GM12865 (cell line): Measurements from ENCODE around the gene LPAR3.

Experiments
- DNase-seq: peaks from one replicate; pipeline ENCODE4 v3.0.0; 2010; ENCODE audit warnings: low read depth
- H3K4me3 ChIP-seq: 2 replicates; pipeline ENCODE4 v1.5.1; 2011; ENCODE audit warnings: mild to moderate bottlenecking, low read depth, low read length, control low read depth
- TF ChIP-seq, protein P1 (sequence below): IDR thresholded peaks from 2 replicates; pipeline ENCODE4 v1.5.1; 2011; ENCODE audit warnings: low read length, control low read depth, low read depth, inconsistent platforms; ENCODE audit not compliant: insufficient read depth; ENCODE audit errors: missing control alignments

Gene LPAR3

DNA sequence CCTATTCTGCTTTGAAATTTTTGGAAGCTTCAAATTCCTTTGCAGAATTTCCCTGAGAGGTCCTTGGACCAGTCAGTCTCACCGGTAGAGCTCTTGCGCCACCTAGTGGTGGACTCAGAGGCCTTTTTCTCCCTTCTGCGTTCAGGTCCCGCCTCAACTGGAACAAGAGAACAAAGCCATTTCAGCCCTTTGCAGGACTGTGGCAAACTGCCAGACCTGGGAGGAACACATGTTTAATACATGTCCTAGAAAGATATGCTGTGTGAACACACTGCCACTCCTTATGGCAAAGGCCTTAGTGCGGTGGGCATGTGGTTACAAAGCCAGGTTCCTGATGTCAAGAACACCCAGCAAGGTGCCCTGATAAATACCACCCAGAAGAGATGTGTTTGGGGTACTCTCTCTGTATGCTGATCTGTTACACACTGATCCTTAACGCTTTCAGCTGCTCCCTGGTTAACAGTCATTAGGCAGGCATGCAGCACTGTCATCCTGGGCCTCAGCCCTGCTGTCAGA, 120.5 kb downstream of the LPAR3 start:
- H3K4me3 ChIP-seq = no peak overlapping the region
- TF ChIP-seq, protein P1, sequence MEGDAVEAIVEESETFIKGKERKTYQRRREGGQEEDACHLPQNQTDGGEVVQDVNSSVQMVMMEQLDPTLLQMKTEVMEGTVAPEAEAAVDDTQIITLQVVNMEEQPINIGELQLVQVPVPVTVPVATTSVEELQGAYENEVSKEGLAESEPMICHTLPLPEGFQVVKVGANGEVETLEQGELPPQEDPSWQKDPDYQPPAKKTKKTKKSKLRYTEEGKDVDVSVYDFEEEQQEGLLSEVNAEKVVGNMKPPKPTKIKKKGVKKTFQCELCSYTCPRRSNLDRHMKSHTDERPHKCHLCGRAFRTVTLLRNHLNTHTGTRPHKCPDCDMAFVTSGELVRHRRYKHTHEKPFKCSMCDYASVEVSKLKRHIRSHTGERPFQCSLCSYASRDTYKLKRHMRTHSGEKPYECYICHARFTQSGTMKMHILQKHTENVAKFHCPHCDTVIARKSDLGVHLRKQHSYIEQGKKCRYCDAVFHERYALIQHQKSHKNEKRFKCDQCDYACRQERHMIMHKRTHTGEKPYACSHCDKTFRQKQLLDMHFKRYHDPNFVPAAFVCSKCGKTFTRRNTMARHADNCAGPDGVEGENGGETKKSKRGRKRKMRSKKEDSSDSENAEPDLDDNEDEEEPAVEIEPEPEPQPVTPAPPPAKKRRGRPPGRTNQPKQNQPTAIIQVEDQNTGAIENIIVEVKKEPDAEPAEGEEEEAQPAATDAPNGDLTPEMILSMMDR = peak; percentile 87
- peak; percentile 79 for DNase-seq

DNA sequence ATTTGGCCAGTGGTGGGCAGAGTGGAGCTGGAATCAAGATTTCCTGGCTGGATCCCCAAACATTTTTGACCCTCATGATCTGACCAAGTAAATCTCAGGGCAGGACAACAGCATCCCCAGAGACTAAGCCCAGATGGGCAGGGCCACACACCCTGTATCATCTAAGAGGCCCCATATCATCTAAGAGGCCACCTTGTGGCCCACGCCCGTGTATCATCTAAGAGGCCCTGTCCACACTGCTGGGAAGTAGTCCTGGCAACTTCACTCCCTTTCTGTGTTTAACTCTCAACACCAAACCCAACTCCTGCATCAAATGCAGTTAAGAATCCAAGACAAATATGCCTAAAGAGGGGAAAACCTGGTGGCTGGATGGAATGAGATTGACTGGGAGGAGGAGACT, 121.1 kb downstream of the LPAR3 start:
- TF ChIP-seq, protein P1 = no peak
- no peak for DNase-seq
- H3K4me3 ChIP-seq = no peak overlapping the region

DNA sequence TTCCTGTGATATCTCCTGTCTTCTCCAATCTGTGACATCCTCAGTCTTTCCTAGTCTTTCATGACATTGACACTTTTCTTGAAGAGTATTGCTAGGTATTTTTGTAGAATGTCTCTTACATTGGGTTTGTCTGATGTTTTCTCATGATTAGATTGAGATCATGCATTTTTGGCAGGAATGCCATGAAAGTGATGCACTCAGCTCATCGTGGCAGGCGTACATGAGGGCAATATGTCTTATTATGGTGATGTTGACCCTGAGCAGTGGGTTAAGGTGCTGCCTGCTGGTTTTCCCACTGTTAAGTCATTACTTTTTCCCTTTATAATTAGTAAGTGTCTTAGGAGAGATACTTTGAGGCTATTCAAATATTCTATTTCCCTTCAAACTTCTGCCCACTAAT, 122.5 kb downstream of the LPAR3 start:
- TF ChIP-seq, protein P1 = no peak
- DNase-seq = no peak
- H3K4me3 ChIP-seq = no peak overlapping the region

DNA sequence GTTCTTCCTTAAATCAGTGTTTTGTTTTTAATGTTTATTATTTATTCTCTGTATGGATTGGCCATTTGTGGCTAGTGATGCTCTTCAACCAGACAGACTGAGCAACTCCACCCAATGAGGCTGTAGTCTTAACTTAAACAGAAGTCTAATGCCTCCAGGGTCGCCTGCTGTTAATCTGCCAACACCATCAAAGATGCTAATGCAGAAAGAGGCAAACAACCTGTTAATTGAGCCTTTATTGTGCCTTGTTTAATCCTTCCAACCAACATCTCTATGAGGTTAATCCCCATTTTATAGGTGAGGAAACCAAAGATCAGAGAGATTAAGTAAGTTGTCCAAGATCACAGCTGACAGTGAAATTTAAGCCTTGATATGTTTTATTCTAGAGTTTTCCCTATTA, 123.4 kb downstream of the LPAR3 start:
- no peak for DNase-seq
- TF ChIP-seq, protein P1 = no peak
- no peak overlapping the region for H3K4me3 ChIP-seq

DNA sequence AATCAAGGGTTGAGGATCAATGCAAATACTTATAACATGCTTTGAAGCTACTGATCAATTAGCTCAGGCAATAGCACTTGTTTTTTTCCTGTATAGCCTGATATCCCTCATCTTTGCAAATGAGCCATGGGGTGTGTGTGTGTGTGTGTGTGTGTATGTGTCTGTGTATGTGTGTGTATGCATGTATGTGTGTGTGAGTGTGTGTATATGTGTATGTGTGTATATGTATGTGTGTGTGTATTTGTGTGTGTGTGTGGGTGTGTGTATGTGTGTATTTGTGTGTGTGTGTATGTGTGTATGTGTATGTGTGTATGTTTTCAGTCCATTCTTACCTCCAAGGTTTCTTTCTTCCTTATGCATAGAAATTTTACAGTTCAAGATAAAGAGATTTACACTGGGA, 124.4 kb downstream of the LPAR3 start:
- H3K4me3 ChIP-seq = no peak overlapping the region
- TF ChIP-seq, protein P1 = no peak
- DNase-seq = no peak

DNA sequence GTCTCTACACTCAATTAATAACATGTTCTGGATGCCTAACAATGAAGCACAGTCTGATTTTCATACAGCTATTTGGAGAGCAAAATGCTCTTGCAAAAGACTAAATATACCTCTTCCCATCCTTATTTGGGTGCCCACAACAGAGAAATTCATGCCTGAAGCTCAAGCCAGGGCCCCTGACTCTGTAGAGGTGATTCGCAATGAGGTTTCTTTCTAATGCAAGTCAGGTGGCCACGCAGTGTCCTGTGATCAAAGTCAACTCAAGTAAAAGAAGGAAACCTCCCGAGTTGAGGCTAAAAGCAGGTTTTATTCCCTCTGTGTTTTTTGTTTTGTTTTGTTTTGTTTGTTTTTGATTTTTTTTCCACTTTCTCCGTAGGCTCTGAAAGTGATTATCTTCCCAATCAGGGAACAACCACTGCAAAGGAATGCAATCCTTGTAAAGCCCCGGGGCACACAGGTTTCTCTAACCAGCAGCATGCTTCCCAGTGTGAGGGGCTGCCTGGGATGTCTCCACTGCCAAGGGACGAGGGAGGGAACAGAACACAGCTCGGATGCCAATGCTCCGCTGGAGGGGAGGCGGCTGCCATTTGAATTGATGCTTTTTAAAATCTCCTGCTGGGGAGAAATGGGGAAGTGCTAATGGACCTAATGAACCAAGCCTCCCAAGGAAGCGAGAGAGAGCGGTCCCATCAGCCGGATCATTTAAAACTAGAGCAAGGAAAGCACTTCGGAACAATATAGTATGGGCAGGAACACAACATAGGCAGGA, 128.9 kb downstream of the LPAR3 start:
- no peak for DNase-seq
- no peak overlapping the region for H3K4me3 ChIP-seq
- TF ChIP-seq, protein P1 = no peak

DNA sequence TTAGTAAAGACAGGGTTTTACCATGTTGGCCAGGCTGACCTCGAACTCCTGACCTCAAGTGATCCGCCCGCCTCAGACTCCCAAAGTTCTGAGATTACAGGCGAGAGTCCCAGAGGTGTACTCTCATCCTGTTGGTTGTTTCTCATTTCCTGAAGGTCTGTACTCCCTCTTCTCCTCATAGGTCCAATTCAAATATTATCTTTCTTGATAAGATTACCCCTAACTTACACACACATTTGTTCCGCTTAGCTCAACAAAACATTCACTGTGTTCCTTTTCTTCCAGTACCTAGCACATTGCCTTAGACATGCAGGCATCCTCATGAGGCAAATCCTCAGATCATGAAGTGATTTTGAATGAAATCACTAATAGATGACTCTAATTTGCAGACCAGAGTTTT, 130.3 kb downstream of the LPAR3 start:
- no peak for DNase-seq
- TF ChIP-seq, protein P1 = no peak
- no peak overlapping the region for H3K4me3 ChIP-seq
